Adrenal gland (tissue), 5 donors: Measurements from ENCODE around the gene NMT1.

Experiments used
- POLR2A ChIP-seq, 2 donors: fragments of 450-650 bp; IDR thresholded peaks; one replicate each; pipeline ENCODE4 v1.6.1; 2017; ENCODE audit warnings: antibody characterized with exemption in 2 of 2, mild to moderate bottlenecking in 2 of 2, moderate library complexity in 1 of 2
- TF ChIP-seq, protein P1 (sequence below), 6 experiments: fragments of 450-650 bp in 4 of 6; fragments of 200-600 bp in 2 of 6; sonication (generic) in 1 of 6; IDR thresholded peaks; 1 replicate in 5 of 6; 2 replicates in 1 of 6; pipeline versions ENCODE4 v1.5.1 to v1.8.0; 2016 to 2021; ENCODE audit warnings: antibody characterized with exemption in 6 of 6, mild to moderate bottlenecking in 2 of 6, moderate library complexity in 1 of 6
- donor health status: DM: no; HTN: no; CAD: no.

DNA sequence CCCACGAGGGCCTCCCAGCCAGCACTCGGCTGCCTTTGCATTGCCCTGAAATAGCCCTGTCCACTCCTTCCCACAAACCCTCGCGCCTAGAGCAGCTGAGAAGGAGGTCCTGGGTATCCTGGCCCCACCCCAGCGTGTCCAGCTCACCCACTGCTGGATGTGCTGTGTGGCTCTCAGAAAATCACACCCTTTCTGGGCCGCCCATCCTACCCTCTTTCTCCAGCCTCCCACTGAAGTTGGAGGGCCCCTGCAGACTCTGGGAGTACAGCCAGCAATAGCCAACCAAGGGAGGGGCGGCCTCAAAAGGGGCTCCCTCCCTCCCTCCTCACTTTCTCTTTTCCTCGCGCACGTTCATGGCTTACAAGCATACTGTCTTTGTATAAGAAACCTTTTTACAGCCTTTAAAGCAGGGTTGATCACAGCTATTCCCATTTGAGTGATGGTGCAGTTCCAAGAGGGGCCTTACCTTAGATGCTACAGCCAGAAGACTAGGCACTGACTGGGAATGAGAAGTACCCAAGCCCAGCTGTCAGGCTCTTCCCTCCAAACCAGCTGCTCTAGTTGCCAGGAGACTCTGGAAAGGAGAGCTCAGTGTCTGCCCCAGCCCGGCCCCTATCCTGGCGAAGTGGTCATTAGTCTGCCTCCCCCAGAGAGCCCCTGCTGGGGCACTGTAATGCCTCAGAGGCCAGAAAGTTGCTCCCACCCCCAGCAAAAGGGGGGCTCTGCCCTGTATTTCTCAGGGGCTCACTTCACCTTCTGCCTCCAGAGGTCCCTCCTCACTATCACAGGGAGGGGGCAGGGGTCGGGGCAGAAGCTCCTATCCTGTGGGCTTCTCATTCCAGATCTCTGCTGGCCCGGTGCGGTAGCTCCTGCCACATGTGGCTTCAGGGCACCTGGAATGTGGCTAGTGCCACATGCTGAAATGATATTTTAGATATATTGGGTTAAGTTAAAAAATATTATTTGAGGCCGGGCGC, 47.8 kb upstream of the NMT1 start:
- TF ChIP-seq, protein P1, sequence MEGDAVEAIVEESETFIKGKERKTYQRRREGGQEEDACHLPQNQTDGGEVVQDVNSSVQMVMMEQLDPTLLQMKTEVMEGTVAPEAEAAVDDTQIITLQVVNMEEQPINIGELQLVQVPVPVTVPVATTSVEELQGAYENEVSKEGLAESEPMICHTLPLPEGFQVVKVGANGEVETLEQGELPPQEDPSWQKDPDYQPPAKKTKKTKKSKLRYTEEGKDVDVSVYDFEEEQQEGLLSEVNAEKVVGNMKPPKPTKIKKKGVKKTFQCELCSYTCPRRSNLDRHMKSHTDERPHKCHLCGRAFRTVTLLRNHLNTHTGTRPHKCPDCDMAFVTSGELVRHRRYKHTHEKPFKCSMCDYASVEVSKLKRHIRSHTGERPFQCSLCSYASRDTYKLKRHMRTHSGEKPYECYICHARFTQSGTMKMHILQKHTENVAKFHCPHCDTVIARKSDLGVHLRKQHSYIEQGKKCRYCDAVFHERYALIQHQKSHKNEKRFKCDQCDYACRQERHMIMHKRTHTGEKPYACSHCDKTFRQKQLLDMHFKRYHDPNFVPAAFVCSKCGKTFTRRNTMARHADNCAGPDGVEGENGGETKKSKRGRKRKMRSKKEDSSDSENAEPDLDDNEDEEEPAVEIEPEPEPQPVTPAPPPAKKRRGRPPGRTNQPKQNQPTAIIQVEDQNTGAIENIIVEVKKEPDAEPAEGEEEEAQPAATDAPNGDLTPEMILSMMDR (IDR thresholded peaks at IDR 0.05): no peak
- TF ChIP-seq POLR2A (IDR thresholded peaks at IDR 0.05): no peak
